ENCODE results near the gene PCED1B.
"Not testable (repeated sequence)": the region's sequence is repeated elsewhere in the genome, so short reads cannot be mapped to it uniquely, and the experiment has no call there.

PCED1B gene

GRCh38 chr12:47244835-47245234, 165.4 kb downstream of the PCED1B start:
- no peak for DNase-seq

DNA sequence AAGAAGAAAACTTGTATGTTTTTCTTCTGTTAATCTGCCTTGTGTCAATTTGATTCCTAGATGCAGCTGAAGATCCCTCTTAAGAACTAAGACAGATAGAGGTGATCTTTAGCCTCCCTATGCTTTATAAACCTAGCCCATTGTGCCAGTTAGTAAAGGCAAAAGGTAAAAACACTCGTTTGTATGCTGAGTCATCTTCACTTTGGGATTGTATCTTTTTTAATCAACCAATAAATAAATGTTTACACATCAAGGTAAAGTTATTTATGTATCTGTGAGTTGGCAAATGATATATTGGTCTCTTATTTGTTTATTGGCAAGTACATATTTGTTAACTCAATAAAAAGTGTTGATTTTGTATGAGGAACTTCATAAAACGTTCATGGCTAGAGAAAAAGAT, 166.2 kb downstream of the PCED1B start:
- DNase-seq = no peak

GRCh38 chr12:47247418-47247817, 168.0 kb downstream of the PCED1B start:
- DNase-seq = no peak

GRCh38 chr12:47249082-47249481, 169.7 kb downstream of the PCED1B start:
- no peak for DNase-seq

- DNase-seq = no peak
Observed at GRCh38 chr12:47249719-47250357, 170.4 kb downstream of the PCED1B start.

DNA sequence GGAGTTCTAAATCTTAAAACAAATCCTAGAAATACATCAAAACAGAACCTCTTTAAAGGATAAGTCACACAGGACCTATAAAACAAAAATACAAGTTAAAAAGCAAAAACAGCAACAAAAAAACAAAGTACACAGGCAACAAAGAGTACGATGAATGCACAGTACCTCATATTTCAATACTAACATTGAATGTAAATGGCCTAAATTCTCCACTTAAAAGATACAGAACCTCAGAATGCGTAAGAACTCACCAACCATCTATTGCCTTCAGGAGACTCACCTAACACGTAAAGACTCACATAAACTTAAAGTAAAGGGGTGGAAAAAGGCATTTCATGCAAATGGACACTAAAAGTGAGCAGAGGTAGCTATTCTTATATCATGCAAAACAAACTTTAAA, 172.5 kb downstream of the PCED1B start:
- no peak for DNase-seq

DNA sequence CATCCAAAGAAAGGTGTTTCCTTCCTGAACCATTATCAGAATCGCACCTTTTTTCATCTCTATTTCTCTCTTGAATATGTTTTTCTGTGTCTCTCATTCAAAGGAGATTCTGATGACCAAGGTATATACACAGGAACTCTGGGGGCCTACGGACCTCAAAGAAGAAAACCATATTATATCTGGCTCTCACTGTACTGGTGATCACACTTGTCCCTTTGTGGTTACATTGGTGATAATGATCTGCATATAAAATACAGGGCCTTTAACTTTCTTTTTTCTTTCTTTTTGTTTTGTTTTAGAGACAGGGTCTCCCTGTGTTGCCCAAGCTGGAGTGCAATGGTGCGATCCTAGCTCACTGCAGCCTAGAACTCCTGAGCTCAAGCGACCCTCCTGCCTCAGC, 185.5 kb downstream of the PCED1B start:
- no peak for DNase-seq

- no peak for DNase-seq
Observed at GRCh38 chr12:47265391-47265790, 186.0 kb downstream of the PCED1B start.

DNA sequence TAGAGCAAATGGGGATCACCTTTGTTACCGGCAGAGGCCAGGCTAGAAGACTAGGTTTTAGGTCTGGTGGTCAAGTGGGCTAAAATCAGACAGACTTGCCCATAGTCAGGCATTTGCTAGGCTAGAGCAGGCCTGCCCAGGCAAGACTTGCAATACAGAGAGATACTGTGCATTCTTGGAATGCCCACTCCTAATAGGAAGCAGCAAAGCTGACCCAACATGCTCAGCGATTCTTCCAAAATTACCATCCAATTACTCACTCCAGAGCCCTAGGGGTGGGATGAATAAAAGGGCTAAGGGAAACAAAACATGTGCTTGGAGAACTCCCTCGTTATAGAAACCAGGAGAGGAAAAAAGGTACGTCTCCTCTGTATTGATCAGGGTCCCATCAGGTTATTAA, 188.2 kb downstream of the PCED1B start:
- DNase-seq = no peak

- no peak for DNase-seq
Observed at GRCh38 chr12:47268501-47269454, 189.4 kb downstream of the PCED1B start.

DNA sequence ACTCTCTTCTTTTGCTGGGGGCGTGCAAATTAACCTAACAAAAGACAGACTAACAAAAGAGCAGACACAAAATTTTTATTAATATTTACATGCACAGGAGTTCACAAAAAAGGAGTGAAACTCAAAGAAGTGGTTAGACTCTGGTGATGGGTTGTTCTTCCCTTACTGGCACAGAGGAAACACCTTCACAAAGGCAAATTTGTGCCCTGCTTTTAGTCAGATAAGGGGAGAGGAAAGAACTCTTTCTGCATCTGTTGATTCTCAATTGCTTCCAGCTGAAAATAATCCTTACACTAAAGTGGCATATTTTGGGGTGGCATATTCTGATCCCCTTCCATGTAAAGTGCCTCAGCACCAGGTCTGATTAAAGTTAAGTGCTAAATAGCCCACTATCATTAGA, 190.5 kb downstream of the PCED1B start:
- DNase-seq = no peak

GRCh38 chr12:47270782-47271664, 191.6 kb downstream of the PCED1B start:
- no peak for DNase-seq

DNA sequence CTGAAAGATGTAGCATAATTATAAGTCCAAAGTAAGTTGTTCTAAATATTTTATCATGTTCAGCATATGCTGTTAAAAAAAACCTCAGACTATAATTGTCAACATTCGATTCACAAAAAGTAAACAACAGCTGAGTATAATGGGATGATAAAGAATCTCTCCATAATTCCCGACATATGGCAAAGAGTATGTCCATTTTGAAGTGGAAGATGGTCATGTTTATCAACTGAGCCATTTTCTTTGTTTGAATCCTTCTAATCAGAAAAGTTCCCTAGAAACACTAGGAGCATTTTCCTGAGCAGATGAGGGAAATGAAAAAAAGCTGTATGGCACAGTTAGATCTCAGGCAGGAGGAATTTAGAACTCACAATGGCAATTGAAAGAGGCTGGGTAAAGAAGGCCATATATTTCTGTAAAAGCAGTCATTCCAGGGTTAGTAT, 192.4 kb downstream of the PCED1B start:
- no peak for DNase-seq

DNA sequence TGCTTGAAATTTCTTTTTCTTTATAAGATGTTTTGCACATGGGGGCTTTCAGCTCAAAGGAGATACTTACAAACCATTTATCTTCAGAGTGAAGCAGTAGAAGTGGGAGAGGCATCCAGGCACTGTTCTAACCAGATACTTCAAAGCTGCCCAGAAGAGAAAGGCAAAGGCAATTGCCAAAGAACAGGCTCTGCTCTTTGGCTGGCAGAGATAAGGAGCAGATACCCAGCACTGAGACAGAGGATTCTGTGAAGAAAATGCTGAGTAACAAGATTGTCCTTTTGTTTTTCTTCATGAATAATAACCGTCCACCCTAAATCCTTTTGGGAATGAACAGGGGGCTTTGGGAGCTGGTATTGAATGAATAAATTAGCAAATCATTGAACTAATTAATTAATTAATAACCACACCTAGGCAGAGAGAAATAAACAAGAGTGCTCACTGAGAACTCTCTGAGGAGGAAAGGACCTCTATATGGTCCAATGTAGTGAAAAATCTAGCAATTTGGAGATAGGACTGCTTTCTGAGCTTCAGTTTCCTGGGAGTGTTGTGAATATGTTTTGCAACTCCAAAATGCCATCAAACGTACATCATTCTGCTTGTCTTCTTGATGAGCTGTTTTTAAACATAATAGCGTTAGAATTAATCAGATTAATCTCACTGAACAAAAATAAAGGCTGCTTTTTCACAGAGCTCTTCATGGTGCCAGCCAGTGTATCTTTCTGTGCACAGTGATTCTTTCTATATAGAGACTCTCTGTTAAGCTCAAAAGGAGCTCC, 193.2 kb downstream of the PCED1B start:
- no peak for DNase-seq

GRCh38 chr12:47273191-47273626, 193.8 kb downstream of the PCED1B start:
- no peak for DNase-seq

DNA sequence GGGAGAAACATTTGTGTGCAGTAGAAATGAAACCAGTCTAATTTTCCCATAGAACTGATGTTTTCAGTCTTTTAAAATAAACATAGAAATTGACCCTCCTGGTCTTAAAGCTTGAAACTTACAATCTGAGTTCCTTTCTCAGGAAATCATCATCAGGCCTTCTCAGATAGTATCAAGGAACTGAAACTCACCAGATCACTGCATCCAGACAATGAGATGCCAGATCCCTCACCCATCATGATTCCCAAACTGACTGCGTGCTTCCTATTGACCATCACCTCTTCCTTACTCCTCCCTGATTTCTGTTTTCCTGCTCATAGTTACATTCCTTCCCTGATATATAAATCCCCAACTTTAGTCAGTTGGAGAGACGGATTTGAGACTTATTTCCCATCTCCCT, 195.3 kb downstream of the PCED1B start:
- no peak for DNase-seq

GRCh38 chr12:47276253-47276620, 196.8 kb downstream of the PCED1B start:
- DNase-seq = no peak

DNA sequence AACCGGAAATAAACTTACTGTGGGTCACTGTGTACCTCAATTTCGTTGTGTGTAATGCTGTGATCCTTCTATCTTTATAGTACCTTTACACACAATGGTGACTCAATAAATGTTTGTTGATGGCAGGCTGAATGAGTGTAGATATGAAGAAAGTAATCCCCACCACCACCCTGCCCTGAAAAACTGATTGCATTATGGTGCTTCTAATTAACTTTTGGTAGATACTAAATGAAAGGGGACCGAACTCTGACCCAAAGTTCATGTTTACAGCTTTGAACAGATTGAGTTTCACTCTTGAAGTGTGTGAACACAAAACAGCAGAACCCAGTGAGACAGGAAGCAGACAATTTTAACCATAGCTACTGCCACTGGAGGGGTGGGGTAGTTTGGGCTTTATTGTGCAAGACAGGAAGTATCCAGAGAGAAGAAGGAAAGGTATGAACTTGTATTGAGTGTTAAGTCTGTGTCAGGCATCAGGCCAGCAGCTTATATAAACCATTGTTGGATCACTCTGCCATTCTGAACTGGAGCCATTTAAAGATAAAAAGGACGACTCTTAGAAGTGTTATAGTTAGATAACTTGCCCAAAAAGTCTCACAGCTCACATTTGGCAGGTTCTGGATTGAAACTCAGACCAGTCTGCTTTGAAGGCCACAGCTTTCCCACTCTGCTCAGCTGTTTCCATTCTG, 197.3 kb downstream of the PCED1B start:
- DNase-seq = no peak

DNA sequence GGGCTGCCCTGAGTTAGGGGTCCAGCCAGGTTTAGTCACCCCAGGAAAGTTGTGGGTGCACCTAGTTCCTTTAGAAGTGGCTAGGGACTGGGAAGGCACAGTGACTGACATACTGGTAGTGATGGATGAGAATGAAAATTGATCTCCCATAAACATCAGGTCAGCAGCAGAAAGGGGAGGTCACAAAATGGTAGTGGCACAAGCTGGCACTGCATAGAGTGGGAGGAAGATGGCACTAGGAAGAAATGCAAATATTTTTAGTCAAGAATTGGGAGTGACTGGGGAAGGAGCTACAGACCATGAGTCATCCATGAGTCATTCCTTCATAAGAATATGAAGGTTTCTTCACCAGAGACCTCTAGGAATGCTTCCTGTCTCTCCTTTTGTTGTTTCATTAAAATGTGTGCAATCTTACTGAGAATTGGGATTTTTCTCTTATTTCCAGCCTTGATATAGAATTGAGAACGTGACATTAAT, 198.6 kb downstream of the PCED1B start:
- peak; percentile 13 for DNase-seq

GRCh38 chr12:47279758-47280157, 200.3 kb downstream of the PCED1B start:
- DNase-seq = not testable (repeated sequence)

DNA sequence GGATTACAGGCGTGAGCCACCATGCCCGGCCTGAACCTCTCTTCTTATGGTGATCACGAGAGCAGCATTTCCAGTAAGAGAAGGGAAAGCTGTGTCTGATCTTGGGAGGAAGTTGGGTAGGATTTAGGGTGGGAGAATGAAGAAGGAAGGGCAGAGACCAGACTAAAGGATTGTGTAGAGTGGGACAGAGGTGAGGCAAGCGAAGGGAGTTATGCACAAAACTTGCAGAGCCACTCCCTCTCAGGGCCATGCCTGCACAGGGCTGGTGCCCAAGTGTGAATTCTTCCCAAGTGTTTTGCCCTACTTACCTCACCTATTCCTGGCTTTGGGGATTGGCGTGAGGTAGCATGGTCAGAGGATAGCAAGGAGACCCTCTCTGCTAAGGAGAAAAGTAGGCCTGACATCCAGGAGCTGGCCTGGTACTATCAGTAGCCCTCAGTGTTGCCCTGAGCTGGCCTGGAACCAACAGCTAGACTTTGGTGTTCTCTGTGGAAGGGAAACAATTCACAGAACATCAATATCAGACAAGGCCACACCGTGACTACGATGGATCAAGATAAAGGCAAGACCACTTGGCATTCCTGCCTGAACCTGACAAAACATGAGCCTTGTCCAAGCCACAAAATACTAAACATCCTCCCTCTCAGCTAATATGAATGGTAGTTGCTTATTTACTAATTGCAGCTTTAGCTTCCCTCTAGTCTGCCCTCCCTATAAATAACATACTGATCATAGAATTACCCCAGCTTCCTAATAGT, 201.3 kb downstream of the PCED1B start:
- DNase-seq = no peak
